Cardiac muscle cell (in vitro differentiated cells and primary cell): ENCODE measurements around the gene C4B. TPM values are rescaled to one million over a fixed set of nuclear protein-coding genes. Genes with fewer than 3 reads are reported as not detected.
A peak's percentile ranks its signal among the peaks of the same experiment; 100 is the strongest.
"Not testable (repeated sequence)": the region's sequence is repeated elsewhere in the genome, so short reads cannot be mapped to it uniquely, and the experiment has no call there.

Experiments used
- DNase-seq, 2 donors: peaks; one replicate each; pipeline versions ENCODE4 v3.0.0 to v3.0.0-alpha.2; 2010 to 2017; ENCODE audit warnings: low read depth in 1 of 2, low spot score in 1 of 2
- H3K27ac ChIP-seq: fragments of 200-600 bp; sonication (generic); 2 replicates; pipeline ENCODE4 v1.5.1; 2016
- H3K27me3 ChIP-seq: fragments of 200-600 bp; sonication (generic); 2 replicates; pipeline ENCODE4 v1.6.0; 2016; ENCODE audit warnings: control low read depth
- H3K36me3 ChIP-seq: fragments of 200-600 bp; sonication (generic); 2 replicates; pipeline ENCODE4 v1.5.1; 2016; ENCODE audit warnings: control low read depth
- H3K4me1 ChIP-seq: fragments of 200-600 bp; sonication (generic); 2 replicates; pipeline ENCODE4 v1.8.1; 2017; ENCODE audit warnings: low read depth, mild to moderate bottlenecking, mixed run types
- H3K4me3 ChIP-seq: fragments of 200-600 bp; sonication (generic); 2 replicates; pipeline ENCODE4 v1.5.1; 2016; ENCODE audit warnings: mild to moderate bottlenecking
- H3K9me3 ChIP-seq: fragments of 200-600 bp; sonication (generic); 2 replicates; pipeline ENCODE4 v1.5.1; 2017; ENCODE audit warnings: low read depth, mild to moderate bottlenecking, control low read depth
- polyA plus RNA-seq: library from polyadenylated mRNA; unstranded; fragments of >200 nt; fragmentation: Nextera tagmentation; extraction: Ambion mirVana; gene quantifications from 2 replicates; pipeline ENCODE4 v1.2.1, GENCODE V29; 2016
- total RNA-seq: library from RNA; depleted of rRNA; stranded (reverse); fragments of >200 nt; gene quantifications from 2 replicates; pipeline ENCODE4 v1.2.3, GENCODE V29; 2016

Gene C4B
- total and polyA plus RNA-seq, 2 experiments from 2014 or later: 2.7 to 4.1 TPM

DNA sequence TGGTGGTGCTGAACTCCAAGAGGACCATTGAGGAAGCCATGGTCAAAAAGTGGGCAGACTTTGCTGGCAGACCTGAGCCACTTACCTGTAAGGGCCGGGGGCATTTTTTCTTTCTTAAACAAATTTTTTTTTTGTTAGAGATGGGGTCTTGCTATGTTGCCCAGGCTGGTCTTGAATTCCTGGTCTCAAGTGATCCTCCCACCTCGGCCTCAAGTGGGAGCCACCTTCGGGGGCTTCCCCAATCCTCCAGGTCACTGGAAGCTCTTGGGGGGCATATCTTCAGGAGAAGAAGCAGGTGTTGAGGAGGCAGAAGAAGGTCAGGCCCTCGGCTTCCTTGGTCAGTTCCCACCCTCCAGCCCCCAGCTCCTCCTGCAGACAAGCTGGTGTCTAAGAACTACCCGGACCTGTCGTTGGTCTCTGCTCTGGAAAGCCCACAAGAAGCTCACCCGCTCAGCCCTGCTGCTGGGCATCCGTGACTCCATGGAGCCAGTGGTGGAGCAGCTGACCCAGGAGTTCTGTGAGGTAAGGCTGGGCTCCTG is 8.5 kb upstream of the C4B start:
- H3K9me3 ChIP-seq, H3K36me3 ChIP-seq, H3K4me3 ChIP-seq, H3K27me3 ChIP-seq, H3K4me1 ChIP-seq, DNase-seq, H3K27ac ChIP-seq: not testable (repeated sequence)

GRCh38 chr6:32007086-32007485 is 7.5 kb upstream of the C4B start:
- not testable (repeated sequence) for H3K4me1 ChIP-seq, DNase-seq, H3K27ac ChIP-seq, H3K27me3 ChIP-seq, H3K4me3 ChIP-seq, H3K9me3 ChIP-seq, H3K36me3 ChIP-seq

DNA sequence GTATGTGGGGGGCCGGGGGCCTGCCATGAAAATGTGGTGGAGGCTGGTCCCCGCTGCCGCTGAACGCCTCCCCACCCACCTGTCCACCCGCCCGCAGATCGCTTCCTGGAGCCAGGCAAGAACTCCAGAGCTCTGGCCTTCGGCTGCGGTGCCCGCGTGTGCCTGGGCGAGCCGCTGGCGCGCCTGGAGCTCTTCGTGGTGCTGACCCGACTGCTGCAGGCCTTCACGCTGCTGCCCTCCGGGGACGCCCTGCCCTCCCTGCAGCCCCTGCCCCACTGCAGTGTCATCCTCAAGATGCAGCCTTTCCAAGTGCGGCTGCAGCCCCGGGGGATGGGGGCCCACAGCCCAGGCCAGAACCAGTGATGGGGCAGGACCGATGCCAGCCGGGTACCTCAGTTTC is 6.6 kb upstream of the C4B start:
- not testable (repeated sequence) for H3K36me3 ChIP-seq, H3K4me1 ChIP-seq, H3K9me3 ChIP-seq

GRCh38 chr6:32008616-32009015 is 6.0 kb upstream of the C4B start:
- H3K4me1 ChIP-seq, DNase-seq, H3K4me3 ChIP-seq, H3K36me3 ChIP-seq, H3K27me3 ChIP-seq, H3K27ac ChIP-seq, H3K9me3 ChIP-seq: not testable (repeated sequence)

More for the DNA sequence above, 6.6 kb upstream of the C4B start:
- not testable (repeated sequence) for H3K27ac ChIP-seq, H3K4me3 ChIP-seq, H3K27me3 ChIP-seq, DNase-seq

DNA sequence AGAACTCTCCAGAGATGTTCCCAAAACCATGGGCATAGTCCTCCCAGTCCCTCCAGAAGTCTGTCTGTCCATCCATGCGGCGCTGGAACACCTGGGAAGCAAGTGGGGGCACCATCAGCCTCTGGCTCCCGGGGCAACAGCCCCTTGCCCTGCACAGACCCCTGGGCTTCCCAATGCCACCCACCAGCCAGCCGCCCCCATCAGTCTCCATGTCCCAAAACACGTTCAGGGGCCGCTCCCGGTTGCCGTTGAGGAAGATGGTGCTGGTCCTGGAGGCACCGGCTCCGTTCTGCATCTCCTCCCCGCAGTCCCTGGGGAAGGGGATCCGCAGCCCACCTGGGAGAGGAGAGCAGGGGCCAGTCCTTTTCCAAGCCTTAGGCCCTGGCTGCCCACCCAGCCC is 5.1 kb upstream of the C4B start:
- not testable (repeated sequence) for H3K36me3 ChIP-seq, DNase-seq, H3K4me3 ChIP-seq, H3K4me1 ChIP-seq, H3K9me3 ChIP-seq, H3K27me3 ChIP-seq, H3K27ac ChIP-seq

GRCh38 chr6:32010856-32011530 is 3.6 kb upstream of the C4B start:
- not testable (repeated sequence) for DNase-seq, H3K4me3 ChIP-seq

DNA sequence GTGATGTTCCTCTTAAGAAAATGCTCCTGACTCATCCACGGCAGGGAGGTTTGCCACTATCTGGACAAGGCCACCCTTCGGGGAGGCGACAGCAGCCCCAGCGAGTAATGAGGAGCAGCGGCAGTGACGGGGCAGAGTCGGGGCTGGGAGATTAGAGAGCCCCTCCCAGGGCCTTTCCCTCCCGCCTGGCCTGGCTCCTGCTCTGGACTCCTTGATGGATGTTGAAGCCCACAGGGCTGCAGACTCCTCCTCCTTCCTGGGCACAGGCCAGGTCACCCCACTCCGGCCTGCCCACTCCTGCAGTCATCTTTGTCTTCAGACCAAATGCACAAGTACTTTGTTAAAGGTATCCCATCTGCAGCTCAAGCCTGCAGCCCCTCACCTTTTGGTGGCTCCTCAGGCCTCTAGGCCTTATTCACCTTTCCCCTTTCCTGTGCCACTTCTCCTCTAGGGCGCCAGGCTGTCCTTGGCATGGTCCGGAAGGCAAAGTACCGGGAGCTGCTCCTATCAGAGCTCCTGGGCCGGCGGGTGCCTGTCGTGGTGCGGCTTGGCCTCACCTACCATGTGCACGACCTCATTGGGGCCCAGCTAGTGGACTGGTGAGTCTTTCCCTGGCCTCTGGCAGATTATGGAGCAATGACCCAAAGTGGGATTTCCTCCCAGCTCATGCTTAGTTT is 1.5 kb upstream of the C4B start:
- not testable (repeated sequence) for H3K9me3 ChIP-seq, H3K27me3 ChIP-seq, H3K4me1 ChIP-seq, H3K36me3 ChIP-seq, H3K27ac ChIP-seq, H3K4me3 ChIP-seq
- DNase-seq: peak in 1 of 2 donors; percentile 3

More at GRCh38 chr6:32010856-32011530, 3.6 kb upstream of the C4B start:
- not testable (repeated sequence) for H3K27me3 ChIP-seq, H3K27ac ChIP-seq, H3K4me1 ChIP-seq, H3K36me3 ChIP-seq, H3K9me3 ChIP-seq

- H3K9me3 ChIP-seq, H3K4me3 ChIP-seq, H3K36me3 ChIP-seq, H3K27me3 ChIP-seq, DNase-seq, H3K27ac ChIP-seq, H3K4me1 ChIP-seq: not testable (repeated sequence)
Measured at GRCh38 chr6:32013738-32014137, 857 bp upstream of the C4B start.

DNA sequence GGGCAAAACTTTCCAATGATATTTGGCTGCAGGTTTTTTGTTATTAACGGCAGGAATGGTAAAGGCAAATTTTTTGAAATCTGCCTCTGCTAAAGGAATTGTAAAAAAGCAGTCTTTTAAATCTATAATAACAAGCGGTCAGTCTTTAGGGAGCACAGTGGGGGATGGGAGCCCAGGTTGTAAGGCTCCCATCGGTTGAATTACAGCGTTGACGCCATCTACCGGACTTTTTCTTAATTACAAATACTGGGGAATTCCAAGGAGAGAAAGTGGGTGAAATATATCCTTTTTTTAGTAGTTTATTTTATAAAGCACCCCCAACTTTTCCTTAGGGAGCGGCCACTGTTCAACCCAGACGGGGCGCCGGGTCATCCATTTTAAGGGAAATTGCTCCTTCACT is 7.5 kb downstream of the C4B start:
- not testable (repeated sequence) for H3K36me3 ChIP-seq, DNase-seq, H3K9me3 ChIP-seq, H3K4me3 ChIP-seq, H3K27ac ChIP-seq, H3K4me1 ChIP-seq, H3K27me3 ChIP-seq

GRCh38 chr6:32028631-32029030 is 14.0 kb downstream of the C4B start:
- DNase-seq, H3K4me1 ChIP-seq, H3K4me3 ChIP-seq, H3K27ac ChIP-seq, H3K27me3 ChIP-seq, H3K9me3 ChIP-seq, H3K36me3 ChIP-seq: not testable (repeated sequence)

GRCh38 chr6:32029553-32029952 is 15.0 kb downstream of the C4B start:
- H3K4me1 ChIP-seq, H3K4me3 ChIP-seq, H3K27me3 ChIP-seq, H3K36me3 ChIP-seq, H3K27ac ChIP-seq, H3K9me3 ChIP-seq, DNase-seq: not testable (repeated sequence)

DNA sequence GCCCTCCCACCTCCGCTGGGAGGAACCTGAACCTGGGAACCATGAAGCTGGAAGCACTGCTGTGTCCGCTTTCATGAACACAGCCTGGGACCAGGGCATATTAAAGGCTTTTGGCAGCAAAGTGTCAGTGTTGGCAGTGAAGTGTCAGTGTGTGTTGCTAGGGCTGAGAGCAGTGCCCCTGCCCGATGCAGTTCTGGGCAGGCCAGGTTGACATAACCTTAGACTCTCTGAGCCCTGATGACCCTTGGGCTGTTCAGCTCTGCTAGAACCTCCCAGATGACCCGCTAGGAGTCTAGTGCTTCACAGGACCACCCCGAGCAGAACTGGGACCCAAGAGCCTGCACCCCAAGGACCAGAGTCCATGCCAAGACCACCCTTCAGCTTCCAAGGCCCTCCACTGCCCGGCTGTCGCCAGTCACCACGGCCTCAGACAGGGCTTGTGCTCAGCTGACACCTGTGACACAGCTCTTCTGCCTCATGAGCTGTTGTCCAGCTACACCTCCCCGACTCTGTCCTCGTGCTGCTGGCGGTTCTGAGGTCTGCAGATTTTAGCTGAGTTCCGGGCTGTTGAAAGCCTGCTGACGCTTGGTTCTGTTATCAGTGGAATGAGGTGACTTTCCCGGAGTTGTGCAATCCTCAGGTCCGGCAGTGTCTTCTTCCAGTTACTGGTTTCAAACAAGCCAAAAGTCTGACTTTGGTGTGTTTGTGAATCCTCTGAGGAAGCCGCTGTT is 20.9 kb downstream of the C4B start:
- not testable (repeated sequence) for H3K27ac ChIP-seq, H3K4me3 ChIP-seq, DNase-seq, H3K36me3 ChIP-seq, H3K27me3 ChIP-seq, H3K4me1 ChIP-seq, H3K9me3 ChIP-seq

- not testable (repeated sequence) for H3K27me3 ChIP-seq, H3K27ac ChIP-seq, DNase-seq, H3K36me3 ChIP-seq, H3K9me3 ChIP-seq, H3K4me3 ChIP-seq, H3K4me1 ChIP-seq
Measured at GRCh38 chr6:32037136-32037535, 22.5 kb downstream of the C4B start.
